Hepatocyte (in vitro differentiated cells): ENCODE results near the gene DDX10. TPM values are rescaled to one million over a fixed set of nuclear protein-coding genes. Genes with fewer than 3 reads are reported as not detected.

Source experiments
- DNase-seq: peaks from one replicate; pipeline ENCODE4 v3.0.0-alpha.2; 2016; ENCODE audit warnings: low spot score
- H2AFZ ChIP-seq: fragments of 200-600 bp; sonication (generic); 2 replicates; pipeline ENCODE4 v1.6.0; 2016; ENCODE audit warnings: antibody characterized with exemption, mild to moderate bottlenecking
- H3K27ac ChIP-seq: fragments of 200-600 bp; sonication (generic); 2 replicates; pipeline ENCODE4 v1.5.1; 2016; ENCODE audit warnings: mild to moderate bottlenecking
- H3K27me3 ChIP-seq: fragments of 200-600 bp; sonication (generic); 2 replicates; pipeline ENCODE4 v1.6.1; 2016
- H3K36me3 ChIP-seq: fragments of 200-600 bp; sonication (generic); replicated peaks from 2 replicates; pipeline ENCODE4 v1.5.1; 2016; ENCODE audit warnings: low read depth; ENCODE audit not compliant: insufficient read depth
- H3K4me1 ChIP-seq: fragments of 200-600 bp; sonication (generic); 2 replicates; pipeline ENCODE4 v1.5.1; 2016; ENCODE audit warnings: mild to moderate bottlenecking, moderate library complexity; ENCODE audit not compliant: insufficient read depth
- H3K4me2 ChIP-seq: fragments of 200-600 bp; sonication (generic); 2 replicates; pipeline ENCODE4 v1.6.0; 2016
- H3K4me3 ChIP-seq: fragments of 200-600 bp; sonication (generic); 2 replicates; pipeline ENCODE4 v1.5.1; 2016; ENCODE audit warnings: mild to moderate bottlenecking
- H3K79me2 ChIP-seq: fragments of 200-600 bp; sonication (generic); 2 replicates; pipeline ENCODE4 v1.6.0; 2017; ENCODE audit warnings: mild to moderate bottlenecking
- H3K9me2 ChIP-seq: fragments of 200-600 bp; sonication (generic); replicated peaks from 2 replicates; pipeline ENCODE4 v1.6.0; 2017; ENCODE audit warnings: mild to moderate bottlenecking; ENCODE audit not compliant: insufficient read depth
- H3K9me3 ChIP-seq: fragments of 200-600 bp; sonication (generic); 2 replicates; pipeline ENCODE4 v1.5.1; 2016; ENCODE audit warnings: low read depth, mild to moderate bottlenecking
- H4K20me1 ChIP-seq: fragments of 200-600 bp; sonication (generic); 2 replicates; pipeline ENCODE4 v1.6.0; 2016; ENCODE audit warnings: mild to moderate bottlenecking; ENCODE audit not compliant: insufficient read depth, poor library complexity, severe bottlenecking
- EZH2 ChIP-seq: fragments of 200-600 bp; sonication (generic); IDR thresholded peaks from 2 replicates; pipeline ENCODE4 v1.6.1; 2016; ENCODE audit warnings: antibody characterized with exemption, mild to moderate bottlenecking, borderline replicate concordance
- EZH2phosphoT487 ChIP-seq: fragments of 200-600 bp; sonication (generic); IDR thresholded peaks from one replicate; pipeline ENCODE4 v1.6.1; 2018; ENCODE audit warnings: antibody characterized with exemption, mild to moderate bottlenecking, low read depth, moderate library complexity; ENCODE audit not compliant: unreplicated experiment, severe bottlenecking
- WGBS: methylation state at CpG from one replicate; pipeline ENCODE4 v1.1.6; 2016; ENCODE audit warnings: low lambda C conversion rate; ENCODE audit errors: missing lambda C conversion rate; 5-methylcytosine and 5-hydroxymethylcytosine counted together
- polyA plus RNA-seq: library from polyadenylated mRNA; unstranded; fragments of >200 nt; fragmentation: Nextera tagmentation; extraction: Ambion mirVana; gene quantifications from 2 replicates; pipeline ENCODE4 v1.2.1, GENCODE V29; 2016
- total RNA-seq: library from RNA; depleted of rRNA; stranded (reverse); fragments of >200 nt; gene quantifications from 2 replicates; pipeline ENCODE4 v1.2.3, GENCODE V29; 2014
- TF ChIP-seq, protein P1 (sequence below): fragments of 200-600 bp; sonication (generic); IDR thresholded peaks from 2 replicates; pipeline ENCODE4 v1.5.1; 2016; ENCODE audit warnings: antibody characterized with exemption, mild to moderate bottlenecking; ENCODE audit not compliant: poor library complexity

Gene DDX10
- total and polyA plus RNA-seq, 2 experiments from 2014 or later = 9.6 to 13.9 TPM

DNA sequence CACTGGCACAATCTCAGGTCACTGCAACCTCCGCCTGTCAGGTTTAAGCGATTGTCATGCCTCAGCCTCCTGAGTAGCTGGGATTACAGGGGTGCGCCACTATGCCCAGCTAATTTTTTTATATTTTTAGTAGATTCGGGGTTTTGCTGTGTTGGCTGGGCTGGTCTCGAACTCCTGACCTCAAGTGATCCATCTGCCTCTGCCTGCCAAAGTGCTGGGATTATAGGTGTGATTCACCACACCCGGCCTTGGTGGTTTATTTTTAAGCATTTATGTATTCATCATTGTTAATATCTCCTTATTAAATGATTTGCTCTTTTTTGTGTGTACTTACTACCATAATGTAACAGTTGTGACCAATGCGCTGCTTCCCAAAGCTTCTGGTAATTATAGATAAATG is 171.7 kb downstream of the DDX10 start:
- WGBS = 90% methylated on average over 7 of the region's 7 CpGs
- no peaks in the 10 kb centered on the region for H3K36me3 ChIP-seq
- no peaks in the 10 kb centered on the region for H4K20me1 ChIP-seq
- H3K79me2 ChIP-seq = no peaks in the 10 kb centered on the region
- no peaks in the 10 kb centered on the region for H3K9me2 ChIP-seq
- H3K4me3 ChIP-seq = no peak overlapping the region
- H2AFZ ChIP-seq = no peak overlapping the region
- no peak overlapping the region for H3K27ac ChIP-seq
- H3K27me3 ChIP-seq = no peaks in the 10 kb centered on the region
- TF ChIP-seq, protein P1, sequence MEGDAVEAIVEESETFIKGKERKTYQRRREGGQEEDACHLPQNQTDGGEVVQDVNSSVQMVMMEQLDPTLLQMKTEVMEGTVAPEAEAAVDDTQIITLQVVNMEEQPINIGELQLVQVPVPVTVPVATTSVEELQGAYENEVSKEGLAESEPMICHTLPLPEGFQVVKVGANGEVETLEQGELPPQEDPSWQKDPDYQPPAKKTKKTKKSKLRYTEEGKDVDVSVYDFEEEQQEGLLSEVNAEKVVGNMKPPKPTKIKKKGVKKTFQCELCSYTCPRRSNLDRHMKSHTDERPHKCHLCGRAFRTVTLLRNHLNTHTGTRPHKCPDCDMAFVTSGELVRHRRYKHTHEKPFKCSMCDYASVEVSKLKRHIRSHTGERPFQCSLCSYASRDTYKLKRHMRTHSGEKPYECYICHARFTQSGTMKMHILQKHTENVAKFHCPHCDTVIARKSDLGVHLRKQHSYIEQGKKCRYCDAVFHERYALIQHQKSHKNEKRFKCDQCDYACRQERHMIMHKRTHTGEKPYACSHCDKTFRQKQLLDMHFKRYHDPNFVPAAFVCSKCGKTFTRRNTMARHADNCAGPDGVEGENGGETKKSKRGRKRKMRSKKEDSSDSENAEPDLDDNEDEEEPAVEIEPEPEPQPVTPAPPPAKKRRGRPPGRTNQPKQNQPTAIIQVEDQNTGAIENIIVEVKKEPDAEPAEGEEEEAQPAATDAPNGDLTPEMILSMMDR = no peak
- no peak for TF ChIP-seq EZH2
- no peak for TF ChIP-seq EZH2phosphoT487
- no peak overlapping the region for H3K4me2 ChIP-seq
- H3K4me1 ChIP-seq = no peaks in the 10 kb centered on the region
- no peak for DNase-seq
- no peaks in the 10 kb centered on the region for H3K9me3 ChIP-seq

DNA sequence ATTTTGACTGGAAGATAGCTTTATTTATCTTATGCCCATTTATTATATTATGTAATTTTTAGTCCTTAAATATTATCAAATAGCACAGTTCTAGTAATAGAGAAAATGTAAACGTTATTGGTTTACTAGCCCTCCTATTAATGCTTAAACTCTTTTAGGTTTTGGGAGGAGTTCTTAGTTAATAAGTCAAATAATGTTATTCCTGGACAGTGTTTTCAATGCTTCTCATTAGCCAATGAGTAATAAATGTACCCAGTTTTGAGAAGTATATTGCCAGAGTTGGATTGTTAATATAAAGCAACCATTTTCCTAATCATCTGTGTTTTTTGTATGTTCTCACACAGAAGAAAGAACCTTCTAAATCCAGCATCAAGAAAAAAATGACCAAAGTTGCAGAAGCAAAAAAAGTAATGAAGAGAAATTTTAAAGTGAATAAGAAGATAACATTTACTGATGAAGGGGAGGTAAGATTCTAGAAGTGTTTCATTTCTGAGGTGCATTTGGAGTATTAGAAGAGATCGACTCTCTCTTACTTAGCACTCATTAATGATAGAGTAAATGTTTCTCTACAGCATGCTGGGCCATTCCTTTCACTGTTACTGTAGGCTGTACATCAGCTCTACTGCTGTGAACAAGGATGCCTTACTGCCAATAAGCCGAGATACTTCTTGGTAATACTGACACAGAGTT is 173.4 kb downstream of the DDX10 start:
- 93% methylated on average over 3 of the region's 3 CpGs for WGBS
- Histone ChIP-seq H4K20me1 (no peaks in the 10 kb centered on the region), H3K9me3 (no peaks in the 10 kb centered on the region)

DNA sequence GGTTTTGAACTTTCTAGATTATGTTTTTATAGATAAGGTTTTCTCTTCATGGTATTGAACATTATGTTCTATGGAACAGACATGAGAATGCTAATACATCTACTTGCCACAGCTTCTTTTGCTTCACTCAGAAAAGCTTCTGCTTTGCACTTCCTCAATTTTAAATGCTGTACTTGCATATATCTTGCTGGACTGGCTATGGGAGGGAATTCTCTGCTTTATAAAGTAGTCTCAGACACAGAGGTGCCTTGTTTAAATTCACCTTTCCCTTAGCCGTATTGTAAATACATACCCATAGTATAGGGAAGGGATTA is 173.9 kb downstream of the DDX10 start:
- no peaks in the 10 kb centered on the region for H3K36me3 ChIP-seq
- DNase-seq = no peak
- no peak overlapping the region for H3K4me2 ChIP-seq
- 86% methylated on average over 1 of the region's 1 CpG for WGBS
- no peaks in the 10 kb centered on the region for H3K9me2 ChIP-seq
- H3K27me3 ChIP-seq = no peaks in the 10 kb centered on the region
- no peak overlapping the region for H3K27ac ChIP-seq
- H3K79me2 ChIP-seq = no peaks in the 10 kb centered on the region
- TF ChIP-seq, protein P1 = no peak
- TF ChIP-seq EZH2 (no peak), EZH2phosphoT487 (no peak)
- no peaks in the 10 kb centered on the region for H3K9me3 ChIP-seq
- no peaks in the 10 kb centered on the region for H4K20me1 ChIP-seq
- no peak overlapping the region for H3K4me3 ChIP-seq
- no peaks in the 10 kb centered on the region for H3K4me1 ChIP-seq
- H2AFZ ChIP-seq = no peak overlapping the region

More for the DNA sequence above, 173.4 kb downstream of the DDX10 start:
- H3K36me3 ChIP-seq = no peaks in the 10 kb centered on the region
- no peak for DNase-seq
- H3K27ac ChIP-seq = no peak overlapping the region
- H3K4me1 ChIP-seq = no peaks in the 10 kb centered on the region
- H3K9me2 ChIP-seq = no peaks in the 10 kb centered on the region
- H2AFZ ChIP-seq = no peak overlapping the region
- H3K79me2 ChIP-seq = no peaks in the 10 kb centered on the region
- H3K4me3 ChIP-seq = no peak overlapping the region
- H3K27me3 ChIP-seq = no peaks in the 10 kb centered on the region
- TF ChIP-seq, protein P1 = no peak
- no peak for TF ChIP-seq EZH2phosphoT487
- TF ChIP-seq EZH2 = no peak
- no peak overlapping the region for H3K4me2 ChIP-seq

DNA sequence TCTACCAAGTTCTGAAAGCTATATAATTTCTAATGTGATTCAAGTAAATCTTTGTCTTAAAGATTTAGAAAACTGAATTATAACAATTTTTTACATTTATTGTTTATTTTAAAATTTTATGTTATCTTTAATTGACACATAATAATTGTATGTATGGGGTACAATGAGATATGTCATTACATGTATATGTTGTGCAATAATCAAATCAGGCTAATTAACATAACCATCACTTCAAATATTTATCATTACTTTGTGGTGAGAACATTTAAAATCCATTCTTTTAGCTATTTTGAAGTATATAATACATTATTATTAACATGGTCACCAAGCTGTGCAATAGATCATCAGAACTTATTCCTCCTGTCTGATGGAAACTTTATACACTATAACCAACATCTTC is 181.1 kb downstream of the DDX10 start:
- TF ChIP-seq, protein P1 = no peak
- TF ChIP-seq EZH2phosphoT487 = no peak
- Histone ChIP-seq H3K27me3 (no peaks in the 10 kb centered on the region), H4K20me1 (no peaks in the 10 kb centered on the region), H3K9me3 (no peaks in the 10 kb centered on the region), H2AFZ (no peak overlapping the region), H3K79me2 (no peaks in the 10 kb centered on the region), H3K9me2 (no peaks in the 10 kb centered on the region), H3K4me3 (no peak overlapping the region), H3K36me3 (no peaks in the 10 kb centered on the region), H3K4me2 (no peak overlapping the region), H3K27ac (no peak overlapping the region), H3K4me1 (no peaks in the 10 kb centered on the region)
- no peak for DNase-seq
